AG10803 (cell line): ENCODE measurements around the gene PTGES2.
A peak's percentile ranks its signal among the peaks of the same experiment; 100 is the strongest.

Experiments
- DNase-seq: peaks from one replicate; pipeline ENCODE4 v3.0.0; 2010; ENCODE audit warnings: low read depth
- H3K4me3 ChIP-seq: 2 replicates; pipeline ENCODE4 v1.5.1; 2011; ENCODE audit warnings: mild to moderate bottlenecking, low read length, control low read depth
- CTCF ChIP-seq: conservative IDR thresholded peaks from 2 replicates; pipeline ENCODE4 v1.5.1; 2011; ENCODE audit warnings: mild to moderate bottlenecking, low read length, control low read depth, inconsistent platforms

Gene PTGES2

GRCh38 chr9:128127568-128127989, at the start of gene PTGES2:
Gene PTGES2 (minus strand): TSS chr9:128127729. CDS start chr9:128127717, 12 bp downstream.
- TF ChIP-seq CTCF: no peak
- H3K4me3 ChIP-seq: peak within 1 kb of the TSS; percentile 97
- peak; percentile 88 for DNase-seq

GRCh38 chr9:128175726-128176125, 48.2 kb upstream of the PTGES2 start:
- no peak for DNase-seq
- TF ChIP-seq CTCF: no peak
- H3K4me3 ChIP-seq: no peak overlapping the region

GRCh38 chr9:128175102-128175563, 47.6 kb upstream of the PTGES2 start:
- no peak for TF ChIP-seq CTCF
- H3K4me3 ChIP-seq: no peak overlapping the region
- peak; percentile 15 for DNase-seq

- no peak overlapping the region for H3K4me3 ChIP-seq
- no peak for TF ChIP-seq CTCF
- DNase-seq: no peak
These were observed 46.5 kb upstream of the PTGES2 start for GRCh38 chr9:128174062-128174461.

GRCh38 chr9:128169925-128170324, 42.4 kb upstream of the PTGES2 start:
- no peak overlapping the region for H3K4me3 ChIP-seq
- no peak for DNase-seq
- no peak for TF ChIP-seq CTCF

- no peak for DNase-seq
- TF ChIP-seq CTCF: no peak
- H3K4me3 ChIP-seq: no peak overlapping the region
These were observed 42.0 kb upstream of the PTGES2 start for GRCh38 chr9:128169492-128169891.

- H3K4me3 ChIP-seq: no peak overlapping the region
- no peak for DNase-seq
- no peak for TF ChIP-seq CTCF
These were observed 41.3 kb upstream of the PTGES2 start for GRCh38 chr9:128168731-128169308.
